ENCODE measurements around the gene TIGD3. TPM values are rescaled to one million over a fixed set of nuclear protein-coding genes. Genes with fewer than 3 reads are reported as not detected.

TIGD3 gene
- total and polyA plus RNA-seq, 2 donors (not counting 3 experiments of a cell fraction or from before 2014, with no cell fraction given), result 0.18 to 0.27 TPM

- no peak overlapping the region for H3K27ac ChIP-seq (ENCODE audit: insufficient read depth, low read depth, low read length)
- H3K4me3 ChIP-seq (replicated peaks in 1 of 3; ENCODE audit: insufficient read depth in 1 of 3, low read depth in 1 of 3, low read length in 3 of 3), result no peak overlapping the region
- FAIRE-seq (no peak), DNase-seq (ENCODE audit: low read depth, low spot score) (no peak)
- dilution Hi-C loops (cut with MboI; ENCODE audit: extremely low pct_ligation_motif_present, low sequenced_read_pairs) (no loop called here), intact Hi-C loops (cut with micrococcal nuclease) (no loop called here)
- no peaks in the 10 kb centered on the region for H3K9me1 ChIP-seq (replicated peaks; ENCODE audit: control insufficient read depth, extremely low read depth, insufficient read depth, low read length)
- H3K4me1 ChIP-seq (ENCODE audit: control insufficient read depth, extremely low read depth, insufficient read depth, low read length), result no peaks in the 10 kb centered on the region
- no peaks in the 10 kb centered on the region for H4K20me1 ChIP-seq (replicated peaks; ENCODE audit: control insufficient read depth, extremely low read depth, insufficient read depth, low read length)
- peaks cover 41% of the 10 kb centered on the region for H3K79me2 ChIP-seq (ENCODE audit: control insufficient read depth, insufficient read depth, low read length)
- peaks cover 22 to 26% of the 10 kb centered on the region in 2 experiments for H3K36me3 ChIP-seq (ENCODE audit: control insufficient read depth in 2 of 2, extremely low read depth in 1 of 2, insufficient read depth in 2 of 2, low read length in 2 of 2)
- TF ChIP-seq POLR2A (IDR thresholded peaks at IDR 0.05; ENCODE audit: low read depth, low read length), result peak; percentile 62
- TF ChIP-seq, protein P1, sequence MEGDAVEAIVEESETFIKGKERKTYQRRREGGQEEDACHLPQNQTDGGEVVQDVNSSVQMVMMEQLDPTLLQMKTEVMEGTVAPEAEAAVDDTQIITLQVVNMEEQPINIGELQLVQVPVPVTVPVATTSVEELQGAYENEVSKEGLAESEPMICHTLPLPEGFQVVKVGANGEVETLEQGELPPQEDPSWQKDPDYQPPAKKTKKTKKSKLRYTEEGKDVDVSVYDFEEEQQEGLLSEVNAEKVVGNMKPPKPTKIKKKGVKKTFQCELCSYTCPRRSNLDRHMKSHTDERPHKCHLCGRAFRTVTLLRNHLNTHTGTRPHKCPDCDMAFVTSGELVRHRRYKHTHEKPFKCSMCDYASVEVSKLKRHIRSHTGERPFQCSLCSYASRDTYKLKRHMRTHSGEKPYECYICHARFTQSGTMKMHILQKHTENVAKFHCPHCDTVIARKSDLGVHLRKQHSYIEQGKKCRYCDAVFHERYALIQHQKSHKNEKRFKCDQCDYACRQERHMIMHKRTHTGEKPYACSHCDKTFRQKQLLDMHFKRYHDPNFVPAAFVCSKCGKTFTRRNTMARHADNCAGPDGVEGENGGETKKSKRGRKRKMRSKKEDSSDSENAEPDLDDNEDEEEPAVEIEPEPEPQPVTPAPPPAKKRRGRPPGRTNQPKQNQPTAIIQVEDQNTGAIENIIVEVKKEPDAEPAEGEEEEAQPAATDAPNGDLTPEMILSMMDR (IDR thresholded peaks at IDR 0.05; ENCODE audit: extremely low read depth in 1 of 2, insufficient read depth in 1 of 2, low read depth in 1 of 2, low read length in 2 of 2), result no peak
- TF ChIP-seq POLR2AphosphoS5 (IDR thresholded peaks at IDR 0.05; ENCODE audit: insufficient read depth, low read depth, low read length), result peak; percentile 53
- ChIA-PET POLR2A (no interaction called here), CTCF (interaction anchor here (0.9 to 3.0 kb wide), 7 partner anchors 9 to 119 kb away, joined by 3 to 14 read pairs (median 3); partner anchors contain the start of genes CDC42EP2 and DPF2)
- no TSS peak for BruUV-seq (replicated peaks)
- no peaks in the 10 kb centered on the region for H3K27me3 ChIP-seq (ENCODE audit: control insufficient read depth in 2 of 2, insufficient read depth in 2 of 2, low read length in 2 of 2)
- no peaks in the 10 kb centered on the region for H3K9me3 ChIP-seq (replicated peaks; ENCODE audit: control insufficient read depth, insufficient read depth, low read length)
- H3K9ac ChIP-seq (replicated peaks; ENCODE audit: extremely low read depth, insufficient read depth, low read length), result no peak overlapping the region
- no peak overlapping the region for H2AFZ ChIP-seq (ENCODE audit: low read depth, low read length)
- no peak overlapping the region for H3K4me2 ChIP-seq (ENCODE audit: insufficient read depth, low read length)
Observed at GRCh38 chr11:65323813-65324212, 30.7 kb upstream of the TIGD3 start.

DNA sequence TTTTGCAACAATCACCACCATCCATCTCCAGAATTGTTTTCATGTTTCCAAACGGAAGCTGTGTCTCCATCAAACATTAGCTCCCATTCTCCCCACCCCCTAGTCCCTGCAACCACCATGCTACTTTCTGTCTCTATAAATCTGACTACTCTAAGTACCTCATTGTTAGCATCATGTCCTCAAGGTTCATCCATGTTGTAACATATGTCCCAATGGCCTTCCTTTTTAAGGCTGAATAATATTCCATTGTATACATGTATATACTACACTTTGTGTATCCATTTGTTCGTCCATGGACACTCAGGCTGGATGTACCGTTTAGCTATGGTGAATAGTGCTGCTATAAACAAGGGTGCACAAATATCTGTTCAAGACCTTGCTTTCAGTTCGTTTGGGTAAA is 29.1 kb upstream of the TIGD3 start:
- Histone ChIP-seq H3K9ac (replicated peaks; ENCODE audit: extremely low read depth, insufficient read depth, low read length) (no peak overlapping the region), H4K20me1 (replicated peaks; ENCODE audit: control insufficient read depth, extremely low read depth, insufficient read depth, low read length) (no peaks in the 10 kb centered on the region), H3K9me1 (replicated peaks; ENCODE audit: control insufficient read depth, extremely low read depth, insufficient read depth, low read length) (no peaks in the 10 kb centered on the region), H2AFZ (ENCODE audit: low read depth, low read length) (no peak overlapping the region), H3K27me3 (ENCODE audit: control insufficient read depth in 2 of 2, insufficient read depth in 2 of 2, low read length in 2 of 2) (no peaks in the 10 kb centered on the region), H3K36me3 (ENCODE audit: control insufficient read depth in 2 of 2, extremely low read depth in 1 of 2, insufficient read depth in 2 of 2, low read length in 2 of 2) (peaks cover 20 to 23% of the 10 kb centered on the region in 2 experiments), H3K4me3 (replicated peaks in 1 of 3; ENCODE audit: insufficient read depth in 1 of 3, low read depth in 1 of 3, low read length in 3 of 3) (no peak overlapping the region), H3K4me1 (ENCODE audit: control insufficient read depth, extremely low read depth, insufficient read depth, low read length) (peaks cover 9% of the 10 kb centered on the region), H3K4me2 (ENCODE audit: insufficient read depth, low read length) (no peak overlapping the region), H3K9me3 (replicated peaks; ENCODE audit: control insufficient read depth, insufficient read depth, low read length) (no peaks in the 10 kb centered on the region), H3K79me2 (ENCODE audit: control insufficient read depth, insufficient read depth, low read length) (peaks cover 26% of the 10 kb centered on the region), H3K27ac (ENCODE audit: insufficient read depth, low read depth, low read length) (no peak overlapping the region)
- FAIRE-seq, result no peak
- TF ChIP-seq POLR2A (IDR thresholded peaks at IDR 0.05; ENCODE audit: low read depth, low read length), result peak; percentile 67
- TF ChIP-seq, protein P2, sequence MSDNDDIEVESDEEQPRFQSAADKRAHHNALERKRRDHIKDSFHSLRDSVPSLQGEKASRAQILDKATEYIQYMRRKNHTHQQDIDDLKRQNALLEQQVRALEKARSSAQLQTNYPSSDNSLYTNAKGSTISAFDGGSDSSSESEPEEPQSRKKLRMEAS (IDR thresholded peaks at IDR 0.05; ENCODE audit: insufficient read depth, insufficient read length), result no peak
- DNase-seq (ENCODE audit: low read depth, low spot score), result no peak
- ChIA-PET POLR2A (interaction anchor here (1.2 kb wide), 1 partner anchor 9 kb away, joined by 3 read pairs; no protein-coding TSS in a partner anchor), CTCF (interaction anchor here (0.9 to 11.0 kb wide), 3 partner anchors 9 to 51 kb away, joined by 3 to 473 read pairs (median 3); no protein-coding TSS in a partner anchor)
- intact Hi-C loops (cut with micrococcal nuclease) (no loop called here), dilution Hi-C loops (cut with MboI; ENCODE audit: extremely low pct_ligation_motif_present, low sequenced_read_pairs) (no loop called here)
- BruUV-seq (replicated peaks), result no TSS peak

Measured in endothelial cell of umbilical vein (primary cell).